SK-N-SH (cell line): Measurements from ENCODE around the gene MUC5AC.

Experiments
- SMC3 ChIP-seq: IDR thresholded peaks from 2 replicates; pipeline ENCODE4 v1.6.1; 2012; ENCODE audit warnings: low read depth, low read length, improper control_type of control experiment
- TAF1 ChIP-seq: IDR thresholded peaks from 2 replicates; pipeline ENCODE4 v1.6.1; 2012; ENCODE audit warnings: low read depth, mild to moderate bottlenecking, low read length, moderate library complexity, borderline replicate concordance

GRCh38 chr11:1140642-1141490, 16.9 kb upstream of the MUC5AC start:
- TF ChIP-seq SMC3: no peak
- no peak for TF ChIP-seq TAF1
